K562 (cell line): Measurements from ENCODE around the gene RGS5. TPM values are rescaled to one million over a fixed set of nuclear protein-coding genes. Genes with fewer than 3 reads are reported as not detected.

Experiments
- ATAC-seq: fragments of 200-7000 bp; cut with Tn5 transposase; 3 replicates; pipeline ENCODE4 v1.9.1; 2020; ENCODE audit warnings: moderate library complexity
- BruUV-seq: library from RNA; stranded (reverse); fragments of 400-500 nt; replicated peaks from 2 replicates; lab custom pipeline; 2021; lab: Mats Ljungman, UMichigan
- CTCF ChIA-PET: fragments of 300-600 bp; formaldehyde crosslinking; extraction: SDS; loops from one replicate; lab custom pipeline; 2021; ENCODE audit warnings: low intra/inter-chr PET ratio; lab: Yijun Ruan, JAX
- POLR2A ChIA-PET: fragments of 300-600, 350-650 bp; sonication (Branson Sonifier 250); formaldehyde crosslinking; extraction: SDS; loops from one replicate; lab custom pipeline; 2021; ENCODE audit warnings: antibody characterized with exemption, inconsistent platforms; lab: Yijun Ruan, JAX
- DNase-seq, 4 experiments: peaks; one replicate each; pipeline versions ENCODE4 v3.0.0 to v3.0.0-alpha.2; 2011 to 2018; ENCODE audit warnings: low spot score in 3 of 4, mixed read lengths in 3 of 4; ENCODE audit errors: extremely low read depth in 1 of 4
- FAIRE-seq: peaks from 2 replicates; lab custom pipeline; 2011; peaks lifted over from hg19 to GRCh38; lab: Jason Lieb, UNC
- H2AFZ ChIP-seq: 2 replicates; pipeline ENCODE4 v1.6.0; 2011; ENCODE audit warnings: low read depth, low read length, control low read depth, inconsistent platforms
- H3K27ac ChIP-seq: fragments of 200-600 bp; 3 replicates; pipeline ENCODE4 v1.8.0; 2011; ENCODE audit warnings: low read depth, mild to moderate bottlenecking, control low read depth, inconsistent platforms, low read length, moderate library complexity, mixed read lengths; ENCODE audit errors: extremely low read depth
- H3K27me3 ChIP-seq, 2 experiments: fragments of 300-600 bp in 1 of 2; 2 replicates in 1 of 2; 3 replicates in 1 of 2; pipeline versions ENCODE4 v1.6.0 to v1.8.0; 2011; ENCODE audit warnings: inconsistent platforms in 2 of 2, low read length in 2 of 2, mild to moderate bottlenecking in 1 of 2, mixed read lengths in 1 of 2, moderate library complexity in 1 of 2; ENCODE audit not compliant: control insufficient read depth in 2 of 2, insufficient read depth in 2 of 2
- H3K36me3 ChIP-seq: fragments of 300-600 bp; 3 replicates; pipeline ENCODE4 v1.8.0; 2011; ENCODE audit warnings: mild to moderate bottlenecking, low read length, inconsistent platforms; ENCODE audit not compliant: control insufficient read depth, insufficient read depth
- H3K4me1 ChIP-seq, 2 experiments: fragments of 200-600 bp in 1 of 2; replicated peaks in 1 of 2; 2 replicates in 1 of 2; 3 replicates in 1 of 2; pipeline versions ENCODE4 v1.5.1 to v1.8.0; 2011; ENCODE audit warnings: inconsistent platforms in 2 of 2, low read length in 2 of 2, mild to moderate bottlenecking in 1 of 2, mixed read lengths in 1 of 2, moderate library complexity in 1 of 2; ENCODE audit not compliant: control insufficient read depth in 2 of 2, insufficient read depth in 2 of 2
- H3K4me2 ChIP-seq: 2 replicates; pipeline ENCODE4 v1.6.1; 2011; ENCODE audit warnings: low read length, control low read depth, inconsistent platforms, mixed read lengths; ENCODE audit not compliant: insufficient read depth
- H3K4me3 ChIP-seq: fragments of 200-600 bp; sonication (generic), shearing (Covaris generic); 2 replicates; pipeline ENCODE4 v1.5.1; 2016; ENCODE audit warnings: control low read depth, inconsistent platforms
- H3K79me2 ChIP-seq: fragments of 200-600 bp; 3 replicates; pipeline ENCODE4 v1.8.0; 2011; ENCODE audit warnings: low read length, inconsistent platforms; ENCODE audit not compliant: control insufficient read depth, insufficient read depth
- H3K9ac ChIP-seq, 2 experiments: 2 replicates each; pipeline versions ENCODE4 v1.6.0 to v1.6.1; 2011; ENCODE audit warnings: low read depth in 2 of 2, low read length in 2 of 2, control low read depth in 1 of 2, inconsistent platforms in 1 of 2, mild to moderate bottlenecking in 1 of 2, mixed read lengths in 1 of 2; ENCODE audit not compliant: insufficient read depth in 1 of 2
- H3K9me1 ChIP-seq: one replicate; pipeline ENCODE4 v1.6.0; 2011; ENCODE audit warnings: inconsistent platforms, mild to moderate bottlenecking, low read length, moderate library complexity; ENCODE audit not compliant: control insufficient read depth, insufficient read depth
- H3K9me3 ChIP-seq: replicated peaks from 2 replicates; pipeline ENCODE4 v1.5.1; 2011; ENCODE audit warnings: low read depth, low read length, inconsistent platforms; ENCODE audit not compliant: control insufficient read depth, insufficient read depth
- H4K20me1 ChIP-seq: replicated peaks from 2 replicates; pipeline ENCODE4 v1.6.1; 2011; ENCODE audit warnings: low read length, inconsistent platforms, mixed read lengths; ENCODE audit not compliant: control insufficient read depth, insufficient read depth
- BDP1 ChIP-seq: IDR thresholded peaks from 3 replicates; pipeline ENCODE4 v1.6.1; 2011; ENCODE audit not compliant: insufficient read length, insufficient read depth
- CBX8 ChIP-seq: fragments of 200-600 bp; sonication (generic); IDR thresholded peaks from 2 replicates; pipeline ENCODE4 v1.6.1; 2012; ENCODE audit warnings: borderline replicate concordance, mixed run types, low read depth, mild to moderate bottlenecking, moderate library complexity, mixed read lengths, low read length, control low read depth, inconsistent platforms; ENCODE audit not compliant: poor library complexity, severe bottlenecking; ENCODE audit errors: extremely low read depth
- HOXB6 ChIP-seq: fragments of 250-450 bp; sonication (Bioruptor Pico); IDR thresholded peaks from 2 replicates; pipeline ENCODE4 v1.5.1; 2022; ENCODE audit warnings: mild to moderate bottlenecking, borderline replicate concordance
- KLF6 ChIP-seq: fragments of 250-450 bp; sonication (Bioruptor Pico); IDR thresholded peaks from 2 replicates; pipeline ENCODE4 v1.4.0; 2020; ENCODE audit warnings: mild to moderate bottlenecking, moderate library complexity, borderline replicate concordance
- LCOR ChIP-seq: sonication (generic); formaldehyde crosslinking; IDR thresholded peaks from 2 replicates; pipeline ENCODE4 v1.8.0; 2022; ENCODE audit warnings: mild to moderate bottlenecking, missing genetic modification reagents
- MEF2A ChIP-seq: IDR thresholded peaks from 2 replicates; pipeline ENCODE4 v1.6.1; 2011; ENCODE audit warnings: low read depth, mild to moderate bottlenecking, low read length, moderate library complexity; ENCODE audit not compliant: control insufficient read depth
- MTA3 ChIP-seq: fragments of 450-650 bp; formaldehyde crosslinking; IDR thresholded peaks from 2 replicates; pipeline ENCODE4 v1.6.1; 2017; ENCODE audit warnings: mild to moderate bottlenecking, borderline replicate concordance
- NFRKB ChIP-seq: fragments of 450-650 bp; IDR thresholded peaks from 2 replicates; pipeline ENCODE4 v1.6.1; 2016; ENCODE audit warnings: low read depth
- NONO ChIP-seq, 2 experiments: fragments of 200-400 bp in 1 of 2; fragments of 450-650 bp in 1 of 2; formaldehyde crosslinking in 1 of 2; IDR thresholded peaks; 2 replicates each; pipeline ENCODE4 v1.6.1; 2017; ENCODE audit warnings: low read depth in 2 of 2, mild to moderate bottlenecking in 2 of 2, moderate library complexity in 2 of 2, low read length in 1 of 2
- OTX1 ChIP-seq: fragments of 450-650 bp; formaldehyde crosslinking; IDR thresholded peaks from 2 replicates; pipeline ENCODE4 v1.4.0; 2022; ENCODE audit warnings: mild to moderate bottlenecking
- PTRF ChIP-seq: fragments of 450-650 bp; IDR thresholded peaks from 2 replicates; pipeline ENCODE4 v1.6.1; 2016; ENCODE audit warnings: mild to moderate bottlenecking, missing genetic modification characterization, missing compliant biosample characterization
- SMAD3 ChIP-seq: fragments of 450-650 bp; formaldehyde crosslinking; conservative IDR thresholded peaks from 2 replicates; pipeline ENCODE4 v1.4.0; 2020; ENCODE audit warnings: mild to moderate bottlenecking
- SMARCA5 ChIP-seq: fragments of 450-650 bp; IDR thresholded peaks from 2 replicates; pipeline ENCODE4 v1.6.1; 2016
- SREBF1 ChIP-seq: fragments of 150-350 bp; IDR thresholded peaks from 2 replicates; pipeline ENCODE4 v1.6.1; 2014; ENCODE audit warnings: antibody characterized with exemption, low read depth, low read length, borderline replicate concordance
- ZNF124 ChIP-seq: sonication (generic); formaldehyde crosslinking; IDR thresholded peaks from 2 replicates; pipeline ENCODE4 v1.8.1; 2022; ENCODE audit warnings: missing genetic modification reagents
- ZNF253 ChIP-seq: fragments of 250-450 bp; sonication (Bioruptor Pico); conservative IDR thresholded peaks from 2 replicates; pipeline ENCODE4 v1.6.1; 2021; ENCODE audit warnings: mild to moderate bottlenecking
- WGBS: fragments of 100-300 bp; shearing (Covaris generic); methylation state at CpG from one replicate; pipeline ENCODE4 v1.1.6; 2016; ENCODE audit warnings: low coverage, mixed read lengths; ENCODE audit not compliant: insufficient coverage; ENCODE audit errors: missing lambda C conversion rate; 5-methylcytosine and 5-hydroxymethylcytosine counted together
- in situ Hi-C: fragments of 300-500 bp; cut with MboI; formaldehyde crosslinking; loops from 4 replicates; pipeline ENCODE4 v1.15.0; 2018; ENCODE audit warnings: inconsistent platforms, mixed read lengths
- intact Hi-C: fragments of 100-400 bp; cut with micrococcal nuclease; formaldehyde crosslinking; loops from 2 replicates; pipeline ENCODE4 v1.14.2; 2022
- polyA plus RNA-seq, 8 experiments: library from polyadenylated mRNA; depleted of rRNA in 4 of 8; stranded (reverse) in 5 of 8; unstranded in 3 of 8; fragments of >200 nt; fragmentation: Nextera tagmentation in 2 of 8; fragmentation: Illumina TruSeq in 1 of 8; extraction: Ambion mirVana in 2 of 8; extraction: Trizol in 1 of 8; gene quantifications; 2 replicates each; pipeline versions ENCODE4 v1.2.1 to v1.2.3, GENCODE V29; 2011 to 2014; ENCODE audit warnings: inconsistent platforms in 1 of 8, missing spikeins in 1 of 8
- total RNA-seq, 7 experiments: library from RNA; depleted of rRNA in 6 of 7; stranded (reverse); fragments of >200 nt in 6 of 7; fragmentation: Illumina TruSeq in 2 of 7; extraction: Trizol in 2 of 7; gene quantifications; 2 replicates each; pipeline versions ENCODE4 v1.2.1 to v1.2.3, GENCODE V29; 2011 to 2021; ENCODE audit warnings: low replicate concordance in 1 of 7
- TF ChIP-seq, protein P1 (sequence below): IDR thresholded peaks from 2 replicates; pipeline ENCODE4 v1.6.1; 2014; ENCODE audit warnings: antibody characterized with exemption
- TF ChIP-seq, protein P2 (sequence below): fragments of 450-650 bp; conservative IDR thresholded peaks from 2 replicates; pipeline ENCODE4 v1.6.1; 2016; ENCODE audit warnings: missing genetic modification characterization, low read depth, mild to moderate bottlenecking, missing compliant biosample characterization, moderate library complexity
- TF ChIP-seq, protein P3 (sequence below): fragments of 450-650 bp; formaldehyde crosslinking; IDR thresholded peaks from 2 replicates; pipeline ENCODE4 v1.4.0; 2020; ENCODE audit warnings: mild to moderate bottlenecking, moderate library complexity

Gene RGS5
- total and polyA plus RNA-seq, 9 of the 15 experiments (the other 6 are each of a cell fraction or from before 2014, with no cell fraction given), result 0.71 to 5.3 (median 2.4) TPM

DNA sequence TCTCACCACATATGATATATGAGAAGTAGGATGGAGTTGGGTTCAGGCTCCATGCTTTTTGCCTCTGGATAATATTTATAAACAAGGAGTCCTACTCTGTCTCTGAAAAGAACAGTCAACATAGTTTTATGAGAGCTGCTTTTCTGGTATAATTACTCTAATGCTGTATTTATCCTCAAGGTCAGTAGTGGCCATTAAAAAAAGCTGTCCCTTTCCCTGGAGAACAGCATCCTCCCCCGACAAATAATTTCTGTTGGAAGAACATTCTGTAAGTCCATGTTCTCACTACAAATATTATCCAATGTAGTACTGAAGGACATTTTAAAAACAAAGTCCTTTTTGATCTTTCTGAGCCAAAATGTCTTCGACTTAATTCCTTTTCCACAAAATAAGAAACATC is 9.0 kb upstream of the RGS5 start:
- ATAC-seq, result no peak
- H3K9ac ChIP-seq, result no peak overlapping the region
- H3K79me2 ChIP-seq, result no peaks in the 10 kb centered on the region
- BruUV-seq, result no TSS peak
- H3K4me3 ChIP-seq, result no peak overlapping the region
- no peak overlapping the region for H2AFZ ChIP-seq
- no peaks in the 10 kb centered on the region for H3K4me1 ChIP-seq
- in situ Hi-C loops, result no loop called here
- H3K36me3 ChIP-seq, result no peaks in the 10 kb centered on the region
- CTCF ChIA-PET, result no interaction called here
- no peaks in the 10 kb centered on the region for H3K27me3 ChIP-seq
- intact Hi-C loops, result no loop called here
- no peaks in the 10 kb centered on the region for H3K9me3 ChIP-seq
- no peak overlapping the region for H3K4me2 ChIP-seq
- 0% methylated on average over 2 of the region's 2 CpGs for WGBS
- no peak for DNase-seq
- H3K9me1 ChIP-seq, result no peaks in the 10 kb centered on the region
- no peak overlapping the region for H3K27ac ChIP-seq
- H4K20me1 ChIP-seq, result no peaks in the 10 kb centered on the region
- no peak for FAIRE-seq
- POLR2A ChIA-PET, result no interaction called here
- TF ChIP-seq ZNF124 (CRISPR knock-in tag) (no peak), KLF6 (CRISPR knock-in tag) (no peak), ZNF253 (CRISPR knock-in tag) (no peak), MTA3 (no peak), SMARCA5 (no peak), NFRKB (no peak), BDP1 (no peak), MEF2A (no peak), CBX8 (no peak), NONO (IDR thresholded peaks at IDR 0.05; ENCODE audit: low read depth in 2 of 2, low read length in 1 of 2) (no peak), HOXB6 (CRISPR knock-in tag) (no peak), PTRF (no peak), OTX1 (no peak), SMAD3 (no peak), LCOR (CRISPR knock-in tag) (no peak), SREBF1 (no peak)
- TF ChIP-seq, protein P1, sequence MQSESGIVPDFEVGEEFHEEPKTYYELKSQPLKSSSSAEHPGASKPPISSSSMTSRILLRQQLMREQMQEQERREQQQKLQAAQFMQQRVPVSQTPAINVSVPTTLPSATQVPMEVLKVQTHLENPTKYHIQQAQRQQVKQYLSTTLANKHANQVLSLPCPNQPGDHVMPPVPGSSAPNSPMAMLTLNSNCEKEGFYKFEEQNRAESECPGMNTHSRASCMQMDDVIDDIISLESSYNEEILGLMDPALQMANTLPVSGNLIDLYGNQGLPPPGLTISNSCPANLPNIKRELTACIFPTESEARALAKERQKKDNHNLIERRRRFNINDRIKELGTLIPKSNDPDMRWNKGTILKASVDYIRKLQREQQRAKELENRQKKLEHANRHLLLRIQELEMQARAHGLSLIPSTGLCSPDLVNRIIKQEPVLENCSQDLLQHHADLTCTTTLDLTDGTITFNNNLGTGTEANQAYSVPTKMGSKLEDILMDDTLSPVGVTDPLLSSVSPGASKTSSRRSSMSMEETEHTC, result no peak
- TF ChIP-seq, protein P2, sequence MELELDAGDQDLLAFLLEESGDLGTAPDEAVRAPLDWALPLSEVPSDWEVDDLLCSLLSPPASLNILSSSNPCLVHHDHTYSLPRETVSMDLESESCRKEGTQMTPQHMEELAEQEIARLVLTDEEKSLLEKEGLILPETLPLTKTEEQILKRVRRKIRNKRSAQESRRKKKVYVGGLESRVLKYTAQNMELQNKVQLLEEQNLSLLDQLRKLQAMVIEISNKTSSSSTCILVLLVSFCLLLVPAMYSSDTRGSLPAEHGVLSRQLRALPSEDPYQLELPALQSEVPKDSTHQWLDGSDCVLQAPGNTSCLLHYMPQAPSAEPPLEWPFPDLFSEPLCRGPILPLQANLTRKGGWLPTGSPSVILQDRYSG, result no peak
- TF ChIP-seq, protein P3, sequence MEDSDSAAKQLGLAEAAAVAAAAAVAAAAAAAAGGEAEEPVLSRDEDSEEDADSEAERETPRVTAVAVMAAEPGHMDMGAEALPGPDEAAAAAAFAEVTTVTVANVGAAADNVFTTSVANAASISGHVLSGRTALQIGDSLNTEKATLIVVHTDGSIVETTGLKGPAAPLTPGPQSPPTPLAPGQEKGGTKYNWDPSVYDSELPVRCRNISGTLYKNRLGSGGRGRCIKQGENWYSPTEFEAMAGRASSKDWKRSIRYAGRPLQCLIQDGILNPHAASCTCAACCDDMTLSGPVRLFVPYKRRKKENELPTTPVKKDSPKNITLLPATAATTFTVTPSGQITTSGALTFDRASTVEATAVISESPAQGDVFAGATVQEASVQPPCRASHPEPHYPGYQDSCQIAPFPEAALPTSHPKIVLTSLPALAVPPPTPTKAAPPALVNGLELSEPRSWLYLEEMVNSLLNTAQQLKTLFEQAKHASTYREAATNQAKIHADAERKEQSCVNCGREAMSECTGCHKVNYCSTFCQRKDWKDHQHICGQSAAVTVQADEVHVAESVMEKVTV, result no peak
